Skin of body (tissue), 2 donors: ENCODE measurements around the gene PCDH9. TPM values are rescaled to one million over a fixed set of nuclear protein-coding genes. Genes with fewer than 3 reads are reported as not detected.

Source experiments
- DNase-seq: peaks from one replicate; lab custom pipeline; 2025; lab: John Stamatoyannopoulos, UW
- total RNA-seq: library from RNA; depleted of rRNA; stranded (reverse); fragments of >200 nt; gene quantifications from one replicate; pipeline ENCODE4 v1.2.3, GENCODE V29; 2014

The PCDH9 gene, protein sequence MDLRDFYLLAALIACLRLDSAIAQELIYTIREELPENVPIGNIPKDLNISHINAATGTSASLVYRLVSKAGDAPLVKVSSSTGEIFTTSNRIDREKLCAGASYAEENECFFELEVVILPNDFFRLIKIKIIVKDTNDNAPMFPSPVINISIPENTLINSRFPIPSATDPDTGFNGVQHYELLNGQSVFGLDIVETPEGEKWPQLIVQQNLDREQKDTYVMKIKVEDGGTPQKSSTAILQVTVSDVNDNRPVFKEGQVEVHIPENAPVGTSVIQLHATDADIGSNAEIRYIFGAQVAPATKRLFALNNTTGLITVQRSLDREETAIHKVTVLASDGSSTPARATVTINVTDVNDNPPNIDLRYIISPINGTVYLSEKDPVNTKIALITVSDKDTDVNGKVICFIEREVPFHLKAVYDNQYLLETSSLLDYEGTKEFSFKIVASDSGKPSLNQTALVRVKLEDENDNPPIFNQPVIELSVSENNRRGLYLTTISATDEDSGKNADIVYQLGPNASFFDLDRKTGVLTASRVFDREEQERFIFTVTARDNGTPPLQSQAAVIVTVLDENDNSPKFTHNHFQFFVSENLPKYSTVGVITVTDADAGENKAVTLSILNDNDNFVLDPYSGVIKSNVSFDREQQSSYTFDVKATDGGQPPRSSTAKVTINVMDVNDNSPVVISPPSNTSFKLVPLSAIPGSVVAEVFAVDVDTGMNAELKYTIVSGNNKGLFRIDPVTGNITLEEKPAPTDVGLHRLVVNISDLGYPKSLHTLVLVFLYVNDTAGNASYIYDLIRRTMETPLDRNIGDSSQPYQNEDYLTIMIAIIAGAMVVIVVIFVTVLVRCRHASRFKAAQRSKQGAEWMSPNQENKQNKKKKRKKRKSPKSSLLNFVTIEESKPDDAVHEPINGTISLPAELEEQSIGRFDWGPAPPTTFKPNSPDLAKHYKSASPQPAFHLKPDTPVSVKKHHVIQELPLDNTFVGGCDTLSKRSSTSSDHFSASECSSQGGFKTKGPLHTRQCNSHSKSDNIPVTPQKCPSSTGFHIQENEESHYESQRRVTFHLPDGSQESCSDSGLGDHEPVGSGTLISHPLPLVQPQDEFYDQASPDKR (N-terminal part only)
- 5.5 TPM for total RNA-seq

- peak; percentile 83 for DNase-seq
Measured at GRCh38 chr13:67229481-67230403, at the start of gene PCDH9. Gene PCDH9, minus strand, starts transcription at chr13:67230336. Its CDS starts 1,896 bp downstream, at chr13:67228440.

- no peak for DNase-seq
Measured at GRCh38 chr13:67278235-67278634, 48.1 kb upstream of the PCDH9 start.

DNA sequence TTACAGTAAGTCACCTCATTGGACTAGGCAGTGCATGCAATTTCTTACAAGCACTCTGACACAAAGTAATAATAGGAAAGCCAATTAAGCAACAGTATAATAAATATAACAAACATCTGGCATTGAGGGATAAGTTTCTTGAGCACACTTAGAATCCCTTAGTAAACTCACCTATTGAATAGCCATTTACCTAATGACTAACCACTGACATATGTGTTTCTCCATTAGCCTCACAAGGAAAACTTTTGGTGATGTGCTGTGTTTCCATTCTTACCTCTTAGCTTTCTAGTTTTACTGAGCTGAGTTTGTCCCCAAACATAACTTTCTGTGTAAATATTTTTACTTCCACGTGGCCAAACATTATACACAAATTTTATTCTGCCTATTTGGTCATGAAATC is 47.4 kb upstream of the PCDH9 start:
- no peak for DNase-seq

- DNase-seq: no peak
Measured at GRCh38 chr13:67275351-67275960, 45.3 kb upstream of the PCDH9 start.

- DNase-seq: no peak
Measured at GRCh38 chr13:67273001-67273400, 42.9 kb upstream of the PCDH9 start.

GRCh38 chr13:67267136-67267535 is 37.0 kb upstream of the PCDH9 start:
- no peak for DNase-seq

GRCh38 chr13:67259208-67259607 is 29.1 kb upstream of the PCDH9 start:
- no peak for DNase-seq

- no peak for DNase-seq
Measured at GRCh38 chr13:67258482-67258881, 28.3 kb upstream of the PCDH9 start.

- DNase-seq: no peak
Measured at GRCh38 chr13:67238861-67239260, 8.7 kb upstream of the PCDH9 start.

DNA sequence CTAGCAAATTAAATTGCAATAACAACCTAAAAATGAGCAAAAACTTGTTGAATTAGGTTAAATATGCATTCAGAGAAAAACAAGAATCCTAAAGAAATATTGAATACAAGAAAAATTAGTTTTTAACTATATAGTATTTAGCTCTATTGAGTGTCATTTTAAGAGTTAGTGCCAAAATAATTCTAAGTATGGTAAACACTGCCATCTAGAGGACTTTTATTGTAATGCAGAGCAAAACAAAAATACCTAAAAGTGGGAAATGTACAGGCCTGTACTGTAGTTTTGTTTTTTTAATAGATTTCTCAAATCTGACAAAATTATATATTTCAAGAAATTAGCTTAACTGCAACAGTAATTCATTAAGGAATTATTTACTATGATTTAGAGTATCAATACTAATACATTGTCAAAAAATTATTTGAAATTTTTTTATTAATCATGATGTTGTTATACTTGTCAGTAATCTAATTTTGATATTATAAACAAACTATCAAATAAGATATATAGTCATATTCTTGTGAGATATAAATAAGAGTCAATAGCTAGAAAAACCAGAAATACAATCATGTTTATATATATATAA is 8.2 kb upstream of the PCDH9 start:
- peak; percentile 17 for DNase-seq

DNA sequence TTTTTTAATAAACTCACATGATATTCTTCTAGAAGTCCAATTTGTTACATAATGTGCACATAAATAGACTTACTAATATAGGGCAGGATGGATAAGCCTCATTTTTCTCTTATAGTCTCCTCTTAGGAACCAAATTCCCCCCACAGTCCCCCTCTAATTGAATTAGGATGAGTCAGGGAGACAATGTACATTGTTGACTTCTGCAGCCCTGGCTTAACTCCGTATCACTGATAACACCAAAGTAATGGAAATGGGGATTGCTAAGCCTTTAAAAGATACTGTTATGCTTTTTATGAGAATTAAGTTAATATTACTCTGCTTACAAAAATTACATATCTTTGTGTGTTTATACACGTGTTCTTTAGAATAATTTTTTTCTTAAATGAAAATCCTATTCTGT is 5.1 kb upstream of the PCDH9 start:
- DNase-seq: no peak

GRCh38 chr13:67232384-67232783 is 2.2 kb upstream of the PCDH9 start:
- no peak for DNase-seq

DNA sequence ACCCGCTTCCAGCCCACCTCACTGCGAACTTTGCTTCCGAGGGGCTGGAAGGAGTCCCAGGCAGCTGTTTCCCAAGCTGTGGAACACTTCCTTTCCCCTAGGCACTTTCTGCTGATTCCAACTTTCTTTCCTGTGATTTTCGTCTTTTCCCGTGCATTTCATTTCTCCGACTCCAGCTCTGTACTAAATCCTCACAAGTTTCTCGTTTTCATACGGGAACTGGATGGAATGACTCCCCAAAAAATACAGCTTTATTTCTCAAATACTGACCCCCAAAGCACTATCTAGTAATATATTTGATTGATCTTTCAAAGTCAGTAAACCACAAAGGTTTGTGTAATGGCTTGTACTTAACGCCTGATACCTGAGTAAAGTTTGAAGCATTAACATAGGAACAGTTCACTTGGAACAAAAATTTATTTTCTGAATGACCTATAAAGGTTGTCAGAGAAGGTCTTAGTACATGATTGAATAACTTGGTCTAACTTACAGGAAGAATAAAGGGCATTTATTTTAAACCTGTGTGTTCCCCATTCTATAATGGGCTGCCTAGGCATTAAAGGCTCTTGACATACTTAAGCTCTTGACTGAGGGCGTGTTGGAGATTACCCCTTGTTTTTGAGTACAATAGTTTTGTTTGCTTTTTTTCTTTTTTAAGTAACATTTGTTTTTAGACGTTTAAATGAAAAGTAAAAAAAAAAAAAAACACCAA is 1.3 kb upstream of the PCDH9 start:
- DNase-seq: peak; percentile 81

DNA sequence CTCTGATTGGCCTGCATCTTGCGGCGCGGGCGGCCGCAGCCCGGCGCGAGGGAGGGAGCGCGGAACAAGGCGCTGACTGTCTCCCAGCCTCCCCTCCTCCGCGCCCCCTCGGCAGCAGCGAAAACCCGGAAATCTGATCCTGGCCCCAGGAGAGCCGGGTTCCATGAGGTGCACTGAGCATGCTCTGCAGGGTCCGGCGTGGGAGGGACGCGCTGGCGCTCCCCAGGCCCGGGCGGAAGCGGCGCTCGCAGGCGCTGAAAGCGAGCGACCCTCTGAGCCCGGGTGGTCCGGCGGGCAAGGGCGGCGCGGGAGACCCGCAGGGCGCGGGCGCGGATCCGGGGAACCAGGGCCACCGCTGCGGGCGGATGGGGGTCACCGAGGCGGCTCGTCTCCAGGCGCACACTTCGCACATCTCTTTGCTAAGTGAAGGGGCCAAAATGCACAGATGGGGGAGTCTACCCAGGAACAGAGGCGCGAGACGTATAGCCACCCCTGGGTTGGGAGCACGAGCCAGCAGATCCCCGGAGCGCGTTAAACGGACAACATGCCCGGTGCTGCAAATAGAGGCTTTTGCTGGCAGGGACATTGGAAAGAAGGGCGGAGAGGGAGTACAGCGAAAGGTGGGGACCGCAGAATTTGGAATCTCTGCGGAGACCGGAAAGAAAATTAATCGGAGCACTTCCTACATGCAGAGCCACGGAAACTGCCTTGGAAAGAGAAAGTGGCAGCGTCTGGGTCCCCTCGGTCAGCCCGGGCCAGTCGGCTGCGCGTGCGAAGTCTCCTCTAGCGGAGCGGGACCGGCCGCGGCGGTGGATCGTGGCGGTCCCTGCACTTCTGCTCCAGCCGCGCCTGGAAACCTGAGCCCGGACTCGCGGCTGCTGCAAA is 510 bp upstream of the PCDH9 start:
- DNase-seq: peak; percentile 98

- DNase-seq: peak; percentile 3
Measured at GRCh38 chr13:67228916-67229315, 1.2 kb downstream of the PCDH9 start.

- DNase-seq: no peak
Measured at GRCh38 chr13:67228031-67228430, 2.1 kb downstream of the PCDH9 start.

DNA sequence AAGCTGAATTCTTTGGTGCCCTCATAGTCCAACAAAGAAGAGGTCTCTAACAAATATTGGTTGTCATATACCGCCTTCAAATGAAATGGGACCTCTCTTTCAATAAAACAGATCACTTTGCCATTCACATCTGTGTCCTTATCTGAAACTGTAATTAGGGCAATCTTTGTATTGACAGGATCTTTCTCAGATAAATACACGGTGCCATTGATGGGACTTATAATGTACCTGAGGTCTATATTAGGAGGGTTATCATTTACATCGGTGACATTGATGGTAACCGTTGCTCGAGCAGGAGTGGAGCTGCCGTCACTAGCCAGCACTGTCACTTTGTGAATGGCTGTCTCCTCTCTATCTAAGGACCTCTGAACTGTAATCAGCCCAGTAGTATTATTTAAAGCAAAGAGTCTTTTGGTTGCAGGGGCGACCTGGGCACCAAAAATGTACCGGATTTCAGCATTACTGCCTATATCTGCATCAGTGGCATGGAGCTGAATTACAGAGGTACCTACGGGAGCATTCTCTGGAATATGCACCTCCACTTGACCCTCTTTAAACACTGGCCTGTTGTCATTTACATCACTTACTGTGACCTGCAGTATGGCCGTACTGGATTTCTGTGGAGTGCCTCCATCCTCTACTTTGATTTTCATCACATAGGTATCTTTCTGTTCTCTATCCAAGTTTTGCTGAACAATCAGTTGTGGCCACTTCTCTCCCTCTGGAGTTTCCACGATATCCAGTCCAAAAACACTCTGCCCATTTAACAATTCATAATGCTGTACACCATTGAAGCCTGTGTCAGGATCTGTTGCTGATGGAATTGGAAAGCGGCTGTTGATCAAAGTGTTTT is 2.8 kb downstream of the PCDH9 start:
- DNase-seq: no peak
